GM19238 (cell line): ENCODE data around the gene ZNF606.
A peak's percentile ranks its signal among the peaks of the same experiment; 100 is the strongest.
"Not testable (repeated sequence)": the region's sequence is repeated elsewhere in the genome, so short reads cannot be mapped to it uniquely, and the experiment has no call there.

Experiments
- DNase-seq: peaks from one replicate; pipeline ENCODE4 v3.0.0; 2011; ENCODE audit warnings: low spot score; ENCODE audit not compliant: insufficient read length

The ZNF606 gene

GRCh38 chr19:58010507-58010906, 7.9 kb upstream of the ZNF606 start:
- no peak for DNase-seq

GRCh38 chr19:58009666-58010301, 7.2 kb upstream of the ZNF606 start:
- DNase-seq, result peak; percentile 49

GRCh38 chr19:58009301-58009665, 6.7 kb upstream of the ZNF606 start:
- no peak for DNase-seq

GRCh38 chr19:58008877-58009276, 6.3 kb upstream of the ZNF606 start:
- not testable (repeated sequence) for DNase-seq

- DNase-seq, result no peak
Observed at GRCh38 chr19:58007285-58007684, 4.7 kb upstream of the ZNF606 start.

GRCh38 chr19:58003174-58003828, 681 bp upstream of the ZNF606 start:
- DNase-seq, result no peak

- no peak for DNase-seq
Observed at GRCh38 chr19:58001895-58002369, 688 bp downstream of the ZNF606 start.

GRCh38 chr19:58000677-58001076, 1.9 kb downstream of the ZNF606 start:
- no peak for DNase-seq

GRCh38 chr19:57992841-57993240, 9.8 kb downstream of the ZNF606 start:
- DNase-seq, result no peak

GRCh38 chr19:57978586-57979289, 23.9 kb downstream of the ZNF606 start:
- no peak for DNase-seq

- no peak for DNase-seq
Observed at GRCh38 chr19:57974434-57974833, 28.2 kb downstream of the ZNF606 start, which contains the start of gene C19orf18. Gene C19orf18 (minus strand): TSS chr19:57974534. CDS start chr19:57974432, 102 bp downstream.

- no peak for DNase-seq
Observed at GRCh38 chr19:57964761-57965160, 37.9 kb downstream of the ZNF606 start.

- no peak for DNase-seq
Observed at GRCh38 chr19:57961785-57962184, 40.8 kb downstream of the ZNF606 start.

- DNase-seq, result no peak
Observed at GRCh38 chr19:57954996-57955395, 47.6 kb downstream of the ZNF606 start.

- no peak for DNase-seq
Observed at GRCh38 chr19:57949702-57950101, 52.9 kb downstream of the ZNF606 start.

- no peak for DNase-seq
Observed at GRCh38 chr19:57949296-57949695, 53.3 kb downstream of the ZNF606 start.

- DNase-seq, result peak; percentile 83
Observed at GRCh38 chr19:57947419-57948134, 55.0 kb downstream of the ZNF606 start, which contains the start of gene ZNF256. Gene ZNF256 (minus strand): TSS chr19:57947706. CDS start chr19:57947474, 232 bp downstream.

- DNase-seq, result no peak
Observed at GRCh38 chr19:57947088-57947418, 55.6 kb downstream of the ZNF606 start.

GRCh38 chr19:57946316-57946715, 56.3 kb downstream of the ZNF606 start:
- DNase-seq, result no peak

GRCh38 chr19:57941593-57941992, 61.0 kb downstream of the ZNF606 start:
- no peak for DNase-seq

GRCh38 chr19:57935731-57936130, 66.9 kb downstream of the ZNF606 start:
- DNase-seq, result no peak
